Upper lobe of left lung (tissue), 4 donors: ENCODE results near the gene DNAJB11.

Experiments
- CTCF ChIP-seq, 6 experiments: fragments of 450-650 bp in 4 of 6; fragments of 200-600 bp in 2 of 6; sonication (generic) in 2 of 6; IDR thresholded peaks; one replicate each; pipeline ENCODE4 v1.5.1; 2016 to 2019; ENCODE audit warnings: antibody characterized with exemption in 6 of 6
- POLR2A ChIP-seq, 4 donors: fragments of 450-650 bp; IDR thresholded peaks; one replicate each; pipeline ENCODE4 v1.5.1; 2016 to 2017; ENCODE audit warnings: antibody characterized with exemption in 4 of 4, mild to moderate bottlenecking in 2 of 4
- POLR2AphosphoS5 ChIP-seq, 2 donors: sonication (generic); formaldehyde crosslinking; IDR thresholded peaks; one replicate each; pipeline ENCODE4 v1.5.1; 2017; ENCODE audit warnings: antibody characterized with exemption in 2 of 2

GRCh38 chr3:186616299-186616617 lies 45.7 kb downstream of the DNAJB11 start:
- TF ChIP-seq CTCF (IDR thresholded peaks at IDR 0.05) (no peak), POLR2A (IDR thresholded peaks at IDR 0.05) (no peak), POLR2AphosphoS5 (IDR thresholded peaks at IDR 0.05) (no peak)
